Astrocyte of the cerebellum (primary cell): Measurements from ENCODE around the gene TNS1.

Experiments
- DNase-seq: peaks from one replicate; pipeline ENCODE4 v3.0.0-alpha.2; 2011; ENCODE audit warnings: low read depth
- H3K4me3 ChIP-seq: 2 replicates; pipeline ENCODE4 v1.5.1; 2011; ENCODE audit warnings: mild to moderate bottlenecking, low read depth, low read length, moderate library complexity
- CTCF ChIP-seq: IDR thresholded peaks from 2 replicates; pipeline ENCODE4 v1.5.1; 2012; ENCODE audit warnings: low read length, low read depth, moderate library complexity, mild to moderate bottlenecking; ENCODE audit errors: missing control alignments
- in situ Hi-C: cut with HindIII; loops from 2 replicates; pipeline ENCODE4 v1.10.0; 2017; ENCODE audit warnings: low sequenced_read_pairs

Gene TNS1

GRCh38 chr2:217783243-217783642, 219.6 kb downstream of the TNS1 start:
- no peak for TF ChIP-seq CTCF
- no peak overlapping the region for H3K4me3 ChIP-seq
- in situ Hi-C loops = no loop called here
- DNase-seq = no peak

- in situ Hi-C loops = no loop called here
- no peak for TF ChIP-seq CTCF
- DNase-seq = no peak
- no peak overlapping the region for H3K4me3 ChIP-seq
Observed at GRCh38 chr2:217777906-217778305, 224.9 kb downstream of the TNS1 start.

- no peak for DNase-seq
- no peak overlapping the region for H3K4me3 ChIP-seq
- in situ Hi-C loops = no loop called here
- no peak for TF ChIP-seq CTCF
Observed at GRCh38 chr2:217776631-217777030, 226.2 kb downstream of the TNS1 start.

GRCh38 chr2:217775920-217776503, 226.8 kb downstream of the TNS1 start:
- H3K4me3 ChIP-seq = no peak overlapping the region
- DNase-seq = no peak
- in situ Hi-C loops = no loop called here
- TF ChIP-seq CTCF = no peak

GRCh38 chr2:217774232-217774631, 228.6 kb downstream of the TNS1 start:
- TF ChIP-seq CTCF = no peak
- no peak for DNase-seq
- in situ Hi-C loops = no loop called here
- H3K4me3 ChIP-seq = no peak overlapping the region

GRCh38 chr2:217773539-217773938, 229.3 kb downstream of the TNS1 start:
- no peak for DNase-seq
- TF ChIP-seq CTCF = no peak
- no peak overlapping the region for H3K4me3 ChIP-seq
- in situ Hi-C loops = no loop called here
